GM12891 (cell line): Measurements from ENCODE around the gene ATAD5.

Source experiments
- PAX5 ChIP-seq: IDR thresholded peaks from 2 replicates; pipeline ENCODE4 v1.6.1; 2011; ENCODE audit warnings: low read length, moderate library complexity, mild to moderate bottlenecking; ENCODE audit not compliant: insufficient read depth, severe bottlenecking
- POLR2A ChIP-seq: IDR thresholded peaks from 2 replicates; pipeline ENCODE4 v1.6.1; 2011; ENCODE audit warnings: low read depth, low read length, control low read depth
- POLR2AphosphoS5 ChIP-seq: IDR thresholded peaks from 2 replicates; pipeline ENCODE4 v1.6.1; 2011; ENCODE audit warnings: low read depth, low read length, control low read depth
- TAF1 ChIP-seq: IDR thresholded peaks from 2 replicates; pipeline ENCODE4 v1.6.1; 2011; ENCODE audit warnings: low read depth, low read length, control low read depth

DNA sequence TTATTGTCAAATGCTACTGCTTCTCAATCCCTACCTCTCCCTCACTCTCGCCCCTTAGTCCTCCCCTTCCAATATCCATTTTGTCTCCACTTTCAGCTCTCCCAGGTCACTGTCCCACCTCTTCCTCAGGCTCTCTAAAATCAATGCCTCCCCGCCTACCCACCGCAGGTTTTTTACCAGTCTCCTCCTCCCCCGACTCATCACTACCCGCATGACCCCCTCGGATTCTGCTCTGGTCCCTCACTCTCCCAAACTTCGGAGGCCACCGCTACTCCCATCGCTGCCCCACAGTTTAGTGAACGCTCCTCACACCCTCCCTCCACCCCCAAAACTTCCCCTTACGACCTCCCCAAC, 7.8 kb upstream of the ATAD5 start:
- TF ChIP-seq POLR2AphosphoS5 (no peak), POLR2A (no peak), TAF1 (no peak), PAX5 (no peak)
